Epidermal melanocyte (primary cell): ENCODE measurements around the gene SPAG7.
A peak's percentile ranks its signal among the peaks of the same experiment; 100 is the strongest.
"Not testable (repeated sequence)": the region's sequence is repeated elsewhere in the genome, so short reads cannot be mapped to it uniquely, and the experiment has no call there.

ENCODE experiments used
- DNase-seq: peaks from one replicate; pipeline ENCODE4 v3.0.0; 2011; ENCODE audit warnings: low spot score; ENCODE audit not compliant: insufficient read length

Gene SPAG7

DNA sequence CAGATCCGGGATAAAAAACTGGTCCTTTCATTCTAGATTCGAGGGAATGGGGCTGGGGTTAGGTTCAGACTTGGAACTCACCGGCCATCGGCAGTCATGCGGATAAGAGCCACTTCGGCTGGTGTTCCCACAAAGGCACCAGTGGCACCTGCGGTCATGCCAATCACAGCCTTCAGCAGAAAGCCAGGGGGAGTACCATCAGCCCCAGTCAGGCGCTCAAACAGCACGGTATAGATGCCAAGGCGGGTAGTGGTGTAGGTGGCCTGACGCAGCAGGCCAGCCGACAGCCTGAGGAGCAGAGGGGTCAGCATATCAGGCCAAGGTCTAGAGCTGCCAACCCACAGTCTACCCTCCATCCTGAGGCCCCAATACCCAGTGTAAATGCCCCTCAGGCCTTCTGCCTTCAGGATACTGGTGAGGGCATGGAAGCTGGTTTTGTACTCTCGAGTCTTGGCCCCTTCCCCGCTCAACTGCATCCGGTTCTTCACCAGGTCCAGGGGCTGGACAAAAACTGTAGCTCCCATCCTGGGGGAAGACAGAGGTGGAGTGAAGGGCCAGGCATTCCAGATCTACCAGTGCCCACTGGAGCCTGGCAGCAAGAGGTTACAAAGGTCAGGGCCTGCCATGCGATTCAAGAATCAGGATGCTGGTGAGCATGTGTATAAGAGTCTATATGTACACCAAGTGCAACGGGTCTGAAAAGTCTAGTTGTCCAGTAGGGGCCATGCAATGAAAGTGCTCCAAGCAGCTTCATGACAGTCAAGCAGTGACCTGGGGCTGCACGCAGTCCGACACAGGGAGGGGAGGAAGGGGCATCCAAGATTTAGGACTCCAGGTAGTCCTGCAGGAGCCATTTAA, 28.7 kb downstream of the SPAG7 start:
- peak; percentile 15 for DNase-seq

DNA sequence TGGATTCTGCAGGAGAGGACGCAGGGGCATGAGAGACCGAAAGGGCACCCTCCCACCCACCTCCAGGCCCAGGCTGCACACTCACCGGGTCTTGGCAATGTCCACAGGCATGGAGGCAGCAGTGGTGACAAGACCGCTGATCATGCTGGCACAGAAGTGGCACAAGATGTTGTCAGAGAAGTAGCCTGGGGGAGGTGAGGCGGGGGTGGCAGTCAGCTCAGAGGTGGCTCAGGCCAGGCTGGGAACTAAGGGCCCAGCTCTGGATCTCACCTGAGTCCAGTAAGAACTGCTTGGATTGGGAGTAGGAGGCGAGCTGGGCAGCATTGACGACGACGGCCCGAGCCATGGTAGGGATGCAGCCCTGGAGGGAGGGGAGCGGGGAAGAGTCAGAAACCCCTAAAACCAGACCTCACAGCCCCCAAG, 29.5 kb downstream of the SPAG7 start:
- DNase-seq, result peak; percentile 15

DNA sequence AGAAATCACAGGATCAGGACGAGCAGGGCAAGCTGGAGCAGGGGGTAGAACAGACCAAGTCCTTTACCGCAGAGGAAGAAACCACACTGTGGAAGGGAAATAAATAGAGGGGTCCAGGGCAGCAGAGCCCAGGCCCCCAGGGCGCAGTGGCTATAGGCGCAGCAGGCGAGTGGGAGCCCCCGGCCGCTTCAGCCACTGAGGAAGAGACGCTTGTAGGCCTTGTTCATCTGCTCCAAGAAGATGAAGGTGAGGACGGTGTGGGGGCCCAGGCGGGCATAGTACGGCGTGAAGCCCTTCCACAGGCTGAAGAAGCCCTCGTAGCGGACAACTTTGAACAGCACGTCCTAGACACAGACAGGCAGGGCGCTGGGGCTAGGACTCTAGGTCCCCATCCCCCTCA, 30.1 kb downstream of the SPAG7 start:
- no peak for DNase-seq

DNA sequence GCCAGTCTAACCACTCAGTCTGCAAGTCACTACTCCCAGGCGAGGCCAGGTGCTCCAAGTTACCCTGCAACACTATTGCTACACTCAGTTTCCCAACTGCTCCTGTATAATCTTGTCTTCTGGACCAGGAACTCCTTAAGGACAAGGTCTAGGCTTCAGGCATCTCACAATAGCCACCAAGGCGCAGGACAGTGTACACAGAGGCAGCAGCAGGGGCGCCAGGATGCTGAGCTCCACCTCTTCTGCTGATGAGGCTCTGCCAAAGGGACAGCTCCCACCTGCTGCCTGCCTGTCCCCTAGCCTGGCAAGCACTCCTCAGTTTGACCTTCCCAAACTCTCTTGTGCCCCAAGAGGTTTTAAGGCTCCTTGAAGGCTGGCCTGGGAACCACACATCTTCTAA, 31.2 kb downstream of the SPAG7 start:
- DNase-seq, result peak; percentile 12

DNA sequence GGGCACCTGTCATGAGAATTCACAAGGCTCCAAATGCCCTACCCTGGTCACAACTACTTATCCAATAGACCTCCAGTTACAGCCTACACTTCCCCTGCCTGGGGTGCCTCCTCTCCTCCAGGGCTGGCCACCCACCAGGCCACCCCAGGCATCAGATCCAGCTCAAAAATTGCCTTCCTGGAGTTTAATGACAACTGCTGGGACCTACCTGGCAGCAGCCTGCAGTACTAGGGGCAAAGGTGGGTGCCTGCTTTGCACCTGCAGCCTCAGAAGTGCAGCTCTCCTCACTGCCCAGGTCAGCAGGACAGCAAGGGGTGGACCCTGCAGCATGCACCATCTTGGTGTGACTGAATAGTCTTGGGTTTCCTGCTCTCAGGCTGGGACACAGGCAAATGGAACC, 32.0 kb downstream of the SPAG7 start:
- peak; percentile 3 for DNase-seq

DNA sequence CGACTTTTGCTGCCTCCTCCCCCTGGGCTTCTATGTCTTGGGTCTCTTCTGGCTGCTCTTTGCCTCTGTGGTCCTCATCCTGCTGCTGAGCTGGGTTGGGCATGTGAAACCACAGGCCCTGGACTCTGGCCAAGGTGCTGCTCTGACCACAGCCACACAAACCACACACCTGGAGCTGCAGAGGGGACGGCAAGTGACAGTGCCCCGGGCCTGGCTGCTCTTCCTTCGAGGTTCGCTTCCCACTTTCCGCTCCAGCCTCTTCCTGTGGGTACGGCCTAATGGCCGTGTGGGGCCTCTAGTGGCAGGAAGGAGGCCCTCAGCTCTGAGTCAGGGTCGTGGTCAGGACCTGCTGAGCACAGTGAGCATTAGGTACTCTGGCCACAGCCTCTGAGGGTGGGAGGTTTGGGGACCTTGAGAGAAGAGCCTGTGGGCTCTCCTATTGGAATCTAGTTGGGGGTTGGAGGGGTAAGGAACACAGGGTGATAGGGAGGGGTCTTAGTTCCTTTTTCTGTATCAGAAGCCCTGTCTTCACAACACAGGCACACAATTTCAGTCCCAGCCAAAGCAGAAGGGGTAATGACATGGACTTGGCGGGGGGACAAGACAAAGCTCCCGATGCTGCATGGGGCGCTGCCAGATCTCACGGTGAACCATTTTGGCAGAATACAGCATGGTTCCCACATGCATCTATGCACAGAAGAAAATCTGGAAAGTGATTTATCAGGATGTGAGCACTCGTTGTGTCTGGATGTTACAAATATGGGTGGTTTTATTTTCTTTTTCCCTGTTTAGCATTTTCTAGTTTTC, 33.2 kb downstream of the SPAG7 start:
- DNase-seq, result peak; percentile 17

DNA sequence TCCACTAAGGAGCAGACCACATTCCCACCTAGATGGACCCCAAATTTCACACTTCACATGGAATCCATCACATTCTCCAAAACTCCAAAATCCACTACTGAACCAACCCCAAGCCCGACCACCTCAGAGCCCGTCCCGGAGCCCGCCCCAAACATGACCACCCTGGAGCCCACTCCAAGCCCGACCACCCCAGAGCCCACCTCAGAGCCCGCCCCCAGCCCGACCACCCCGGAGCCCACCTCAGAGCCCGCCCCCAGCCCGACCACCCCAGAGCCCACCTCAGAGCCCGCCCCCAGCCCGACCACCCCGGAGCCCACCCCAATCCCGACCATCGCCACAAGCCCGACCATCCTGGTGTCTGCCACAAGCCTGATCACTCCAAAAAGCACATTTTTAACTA, 34.0 kb downstream of the SPAG7 start:
- DNase-seq, result no peak

DNA sequence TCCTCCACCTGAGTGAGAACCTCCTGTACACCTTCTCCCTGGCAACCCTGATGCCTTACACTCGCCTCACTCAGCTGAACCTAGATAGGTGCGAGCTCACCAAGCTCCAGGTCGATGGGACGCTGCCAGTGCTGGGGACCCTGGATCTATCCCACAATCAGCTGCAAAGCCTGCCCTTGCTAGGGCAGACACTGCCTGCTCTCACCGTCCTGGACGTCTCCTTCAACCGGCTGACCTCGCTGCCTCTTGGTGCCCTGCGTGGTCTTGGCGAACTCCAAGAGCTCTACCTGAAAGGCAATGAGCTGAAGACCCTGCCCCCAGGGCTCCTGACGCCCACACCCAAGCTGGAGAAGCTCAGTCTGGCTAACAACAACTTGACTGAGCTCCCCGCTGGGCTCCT, 34.9 kb downstream of the SPAG7 start:
- DNase-seq, result no peak

DNA sequence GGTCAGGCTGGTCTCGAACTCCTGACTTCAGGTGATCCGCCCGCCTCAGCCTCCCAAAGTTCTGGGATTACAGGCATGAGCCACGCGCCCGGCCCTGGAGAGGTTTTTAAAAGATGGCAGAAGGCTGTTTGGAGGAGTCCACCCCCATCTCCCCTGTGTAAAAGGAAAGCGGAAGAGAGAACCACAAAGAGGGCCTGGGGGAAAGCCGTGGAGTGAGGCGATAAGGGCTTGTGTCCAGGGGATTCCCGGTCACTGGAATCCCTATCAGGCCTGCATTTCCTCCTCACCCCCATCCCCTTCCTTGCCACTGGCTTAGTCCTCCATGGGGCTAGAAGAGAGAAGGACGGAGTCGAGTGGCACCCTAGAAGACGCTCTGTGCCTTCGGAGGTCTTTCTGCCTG, 35.7 kb downstream of the SPAG7 start, which contains the start of gene GP1BA:
TSS of gene GP1BA (plus strand) at position 315 of the 400 bp plus-strand sequence. CDS start 328 bp downstream, outside the sequence.
- DNase-seq, result no peak

DNA sequence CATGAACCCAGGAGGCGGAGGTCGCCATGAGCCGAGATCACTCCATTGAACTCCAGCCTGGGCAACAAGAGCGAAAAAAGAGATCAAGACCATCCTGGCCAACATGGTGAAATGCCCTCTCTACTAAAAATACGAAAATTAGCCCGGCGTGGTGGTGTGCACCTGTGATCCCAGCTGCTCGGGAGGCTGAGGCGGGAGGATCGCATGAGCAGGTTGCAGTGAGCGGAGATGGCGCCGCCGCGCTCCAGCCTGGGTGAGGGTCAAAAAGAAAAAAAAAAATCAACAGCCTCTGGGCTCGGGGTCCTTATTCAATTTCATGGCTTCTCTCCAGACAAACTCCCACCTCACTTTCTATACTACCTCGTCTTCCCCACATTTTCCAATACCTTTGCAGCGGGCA, 38.7 kb downstream of the SPAG7 start:
- no peak for DNase-seq

DNA sequence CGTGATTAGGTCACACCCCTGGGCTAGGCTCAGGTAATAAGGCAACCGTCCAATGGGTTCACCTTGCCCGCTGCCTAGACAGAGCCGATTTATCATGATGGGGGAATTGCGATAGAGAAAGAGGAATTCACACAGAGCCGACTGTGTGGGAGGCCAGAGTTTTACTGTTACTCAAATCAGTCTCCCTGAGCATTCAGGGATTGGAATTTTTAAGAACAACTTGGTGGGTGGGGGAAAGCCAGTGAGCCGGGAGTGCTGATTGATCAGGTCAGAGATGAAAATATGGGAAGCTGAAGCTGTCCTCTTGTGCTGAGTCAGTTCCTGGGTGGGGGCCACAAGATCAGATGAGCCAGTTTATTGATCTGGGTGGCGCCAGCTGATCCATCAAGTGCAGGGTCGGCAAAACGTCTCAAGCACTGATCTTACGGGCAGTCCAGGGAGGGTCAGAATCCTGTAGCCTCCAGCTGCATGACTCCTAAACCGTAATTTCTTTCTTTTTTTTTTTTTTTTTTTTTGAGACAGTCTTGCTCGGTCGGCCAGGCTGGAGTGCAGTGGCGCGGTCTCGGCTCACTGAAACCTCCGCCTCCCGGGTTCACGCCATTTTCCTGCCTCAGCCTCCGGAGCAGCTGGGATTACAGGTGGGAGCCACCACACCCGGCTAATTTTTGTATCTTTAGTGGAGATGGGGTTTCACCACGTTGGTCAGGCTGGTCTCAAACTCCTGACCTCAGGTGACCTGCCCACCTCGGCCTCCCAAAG, 40.9 kb downstream of the SPAG7 start:
- DNase-seq, result not testable (repeated sequence)

DNA sequence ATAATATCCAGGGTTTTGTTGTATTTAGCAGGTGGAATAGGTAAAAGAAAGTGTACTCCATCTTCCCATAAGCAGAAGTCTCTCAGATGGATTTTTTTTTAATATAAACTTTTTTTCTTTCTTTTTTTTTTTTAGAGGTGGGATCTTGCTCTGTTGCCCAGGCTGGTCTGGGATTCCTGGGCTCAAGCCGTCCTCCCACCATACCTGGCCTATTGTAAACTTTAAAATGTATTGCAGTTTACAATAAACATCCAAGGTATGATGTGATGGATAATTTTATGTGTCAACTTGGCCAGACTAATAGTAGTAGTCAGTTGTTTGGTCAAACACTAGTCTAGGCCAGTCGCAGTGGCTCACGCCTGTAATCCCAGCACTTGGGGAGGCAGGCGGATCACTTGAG, 46.3 kb downstream of the SPAG7 start:
- DNase-seq, result no peak

DNA sequence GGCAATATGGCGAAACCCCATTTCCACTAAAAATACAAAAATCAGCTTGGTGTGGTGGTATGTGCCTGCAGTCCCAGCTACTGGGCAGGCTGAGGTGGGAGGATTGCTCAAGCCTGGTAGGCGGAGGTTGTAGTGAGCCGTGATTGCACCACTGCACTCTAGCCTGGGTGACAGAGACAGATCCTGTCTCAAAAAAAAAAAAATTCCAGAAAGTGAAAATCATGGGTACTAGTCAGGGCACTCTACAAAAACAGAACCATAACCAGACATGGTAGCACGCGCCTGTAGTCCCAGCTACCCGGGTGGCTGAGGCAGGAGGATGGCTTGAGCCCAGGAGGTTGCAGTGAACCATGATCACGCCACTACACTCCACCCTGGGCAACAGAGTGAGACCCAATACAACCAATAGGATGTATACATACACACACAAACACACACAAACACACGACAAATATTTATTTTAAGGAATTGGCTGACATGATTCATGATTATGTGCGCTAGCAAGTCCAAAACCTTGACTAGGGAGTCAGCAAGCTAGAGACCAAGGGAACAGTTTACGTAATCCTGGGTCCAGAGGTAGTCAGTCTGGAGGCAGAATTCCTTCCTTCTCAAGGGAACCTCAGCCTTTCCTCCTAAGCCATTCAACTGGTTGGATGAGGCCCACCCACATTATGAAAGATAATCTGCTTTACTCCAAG, 47.1 kb downstream of the SPAG7 start:
- DNase-seq, result no peak

DNA sequence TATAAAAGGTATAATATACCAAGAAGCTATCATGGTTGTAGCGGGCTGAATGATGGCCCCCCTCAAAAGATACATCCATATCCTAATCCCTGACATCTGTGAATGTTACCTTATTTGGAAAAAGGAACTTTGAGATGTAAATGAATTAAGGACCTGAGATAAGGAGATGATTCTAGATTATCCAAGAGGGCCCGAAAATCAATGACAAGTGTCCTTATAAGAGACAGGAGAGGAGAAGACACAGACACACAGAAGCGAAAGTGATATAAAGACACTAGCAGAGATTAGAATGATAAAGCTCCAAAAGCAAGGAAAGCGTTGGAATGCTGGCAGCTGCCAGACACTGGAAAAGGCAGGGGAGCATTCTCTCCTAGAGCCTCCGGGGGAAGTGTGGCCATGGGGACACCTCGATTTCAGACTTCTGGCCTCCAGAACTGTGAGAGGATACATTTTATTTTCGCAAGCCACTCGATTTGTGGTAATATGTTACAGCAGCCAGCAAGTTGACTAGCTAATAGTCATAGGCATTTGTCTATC, 48.0 kb downstream of the SPAG7 start:
- DNase-seq, result peak; percentile 9

DNA sequence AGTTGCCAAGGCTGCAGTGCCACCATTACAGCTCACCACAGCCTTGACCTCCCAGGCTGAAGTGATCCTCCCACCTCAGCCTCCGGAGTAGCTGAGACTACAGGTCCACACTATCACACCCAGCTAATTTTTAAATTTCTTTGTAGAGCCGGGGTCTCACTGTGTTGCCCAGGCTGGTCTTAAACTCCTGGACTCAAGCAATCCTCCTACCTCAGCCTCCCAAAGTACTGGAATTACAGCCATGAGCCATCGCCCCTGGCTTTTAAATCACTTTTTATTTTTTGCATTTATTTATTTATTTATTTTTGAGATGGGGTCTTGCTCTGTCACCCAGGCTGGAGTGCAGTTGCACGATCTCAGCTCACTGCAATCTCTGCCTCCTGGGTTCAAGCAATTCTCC, 53.1 kb downstream of the SPAG7 start:
- not testable (repeated sequence) for DNase-seq

DNA sequence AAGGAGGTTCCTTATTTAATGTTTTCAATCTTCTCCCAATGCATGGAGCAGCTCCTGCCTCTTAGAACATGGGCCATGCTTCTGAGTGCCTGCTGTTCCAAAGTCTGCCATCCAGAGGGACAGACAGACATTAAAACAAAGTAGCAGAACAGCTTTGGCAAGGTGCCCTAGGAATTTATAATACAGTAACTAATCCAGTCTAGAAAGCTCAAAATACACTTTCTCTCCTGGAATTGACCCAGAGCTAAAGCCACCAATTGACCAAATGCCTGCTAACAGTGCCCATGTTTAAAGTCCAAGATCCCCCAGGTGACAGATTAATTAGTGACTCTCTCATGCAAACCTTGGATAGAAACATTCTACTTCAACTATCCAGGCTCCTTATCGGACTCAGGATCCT, 53.6 kb downstream of the SPAG7 start:
- DNase-seq, result peak; percentile 3
